Fibroblast of skin of scalp (primary cell): ENCODE results near the gene ABHD15.
A peak's percentile ranks its signal among the peaks of the same experiment; 100 is the strongest.

Experiments
- DNase-seq: peaks from one replicate; pipeline ENCODE4 v3.0.0-alpha.2; 2013

Gene ABHD15

DNA sequence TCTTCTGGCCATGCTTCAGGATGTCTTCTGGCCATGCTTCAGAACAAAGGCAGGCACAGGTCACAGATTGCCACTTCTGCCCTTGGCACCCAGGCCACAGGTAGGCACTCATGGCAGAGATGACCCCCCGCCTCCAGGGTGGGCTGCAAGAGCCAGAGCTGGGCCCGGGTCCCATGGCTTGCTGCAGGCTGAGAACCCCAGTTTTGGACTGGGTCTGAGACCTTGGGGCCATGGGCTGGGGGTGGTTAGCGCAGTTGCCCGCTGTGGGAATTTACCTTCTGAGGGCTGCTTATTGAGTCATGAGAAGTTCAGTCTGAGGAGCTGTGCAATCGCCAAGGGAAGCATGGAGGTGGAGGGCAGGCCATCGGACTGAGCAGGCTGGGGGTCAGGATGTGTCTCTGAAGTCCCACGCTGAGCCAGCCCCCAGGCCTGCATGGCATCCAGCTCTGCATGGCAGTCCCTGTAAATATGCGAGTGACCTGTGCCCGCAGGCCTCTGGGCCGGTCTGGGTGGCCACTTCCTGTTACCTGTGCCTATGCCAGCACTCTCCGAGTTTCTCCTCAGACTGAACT lies 27.8 kb upstream of the ABHD15 start:
- no peak for DNase-seq

DNA sequence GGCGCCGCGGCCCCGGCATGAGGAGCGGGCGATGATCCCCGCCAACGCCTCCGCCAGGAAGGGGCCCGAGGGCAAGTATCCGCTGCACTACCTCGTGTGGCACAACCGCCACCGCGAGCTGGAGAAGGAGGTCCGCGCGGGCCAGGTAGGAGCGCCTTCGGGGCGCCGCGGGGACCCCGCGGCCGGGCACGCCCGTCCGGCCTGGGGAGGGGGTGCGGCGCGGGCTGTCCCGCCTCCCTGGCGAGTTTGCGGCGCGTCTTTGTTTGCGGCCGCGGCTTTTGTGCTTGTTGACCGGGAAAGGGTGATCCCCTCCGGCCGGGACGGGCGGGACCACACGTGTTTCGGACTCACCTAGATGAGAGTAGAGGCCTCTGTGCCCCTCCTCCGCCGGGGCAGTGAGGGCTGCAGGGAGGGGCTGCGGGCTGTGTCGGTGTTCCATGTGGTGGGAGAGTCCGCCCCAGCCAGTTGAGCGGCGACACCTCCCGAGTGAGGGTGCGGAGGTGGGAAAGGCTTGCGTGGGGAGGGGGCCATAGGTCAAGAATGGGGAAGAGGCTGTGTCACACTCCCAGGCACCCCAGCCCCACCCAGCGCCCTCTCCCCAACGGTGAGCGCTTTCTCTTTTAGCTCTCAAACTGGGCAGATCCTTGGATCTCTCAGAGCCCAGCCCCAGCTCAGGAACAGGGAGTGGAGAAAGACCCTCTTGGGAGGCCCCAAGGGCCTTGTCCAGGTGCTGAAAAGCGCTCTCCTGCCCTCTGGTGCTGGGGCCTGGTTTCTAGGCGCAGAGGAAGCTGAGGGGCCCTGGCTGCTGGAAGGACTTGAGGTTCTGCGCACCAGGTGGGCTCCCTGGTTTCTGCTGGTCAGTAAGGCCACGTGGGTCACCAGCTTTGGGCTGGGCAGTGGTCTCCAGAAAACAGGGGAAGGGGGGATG lies 27.0 kb upstream of the ABHD15 start:
- no peak for DNase-seq

- DNase-seq = no peak
Measured at GRCh38 chr17:29592850-29593551, 26.2 kb upstream of the ABHD15 start, which contains the start of gene ANKRD13B. ANKRD13B (plus strand) TSS chr17:29593132; CDS start chr17:29593622, 490 bp downstream.

DNA sequence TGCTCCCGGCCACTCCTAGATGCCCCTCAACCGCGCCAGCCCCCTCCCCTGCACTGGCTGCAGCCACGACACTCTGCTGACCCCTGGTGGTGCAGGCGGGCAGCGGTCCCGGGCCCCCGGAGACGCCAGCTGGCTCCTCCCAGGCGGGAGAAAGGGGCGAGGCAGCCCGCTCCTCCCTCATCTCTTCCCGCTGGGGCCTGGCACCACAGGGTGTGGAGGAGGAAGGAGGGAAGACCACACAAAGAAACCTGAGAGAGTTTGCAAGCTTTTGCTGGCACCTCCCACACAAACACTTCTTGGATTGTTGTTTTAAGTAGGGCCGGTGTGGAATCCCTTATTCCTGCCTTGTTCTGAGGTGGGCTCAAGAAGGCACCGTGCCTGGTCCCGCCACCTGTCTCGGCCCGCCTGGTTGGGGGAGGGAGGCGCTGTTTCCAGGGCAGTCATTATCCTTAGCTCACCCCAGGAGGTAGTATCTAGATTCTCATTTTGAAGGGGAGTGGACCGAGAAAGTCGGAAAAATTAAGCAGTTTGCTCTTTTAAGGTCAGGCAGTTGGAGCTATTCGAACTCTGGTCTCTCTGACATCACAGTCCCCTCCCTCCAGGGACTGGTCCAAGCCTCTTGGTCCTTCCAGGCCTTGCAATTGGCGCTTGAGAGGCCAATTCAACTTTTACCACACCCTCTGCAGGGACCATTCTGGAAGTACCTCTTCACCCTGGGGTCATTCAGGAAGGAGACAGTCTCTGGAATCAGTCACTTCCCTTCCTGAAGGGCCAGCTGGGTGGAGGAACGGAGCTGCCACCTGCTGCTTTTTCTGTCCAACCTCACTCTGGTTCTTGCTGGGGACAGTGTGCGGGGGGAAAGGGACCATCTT lies 25.1 kb upstream of the ABHD15 start:
- peak; percentile 82 for DNase-seq

GRCh38 chr17:29591146-29591736 lies 24.4 kb upstream of the ABHD15 start:
- peak; percentile 67 for DNase-seq

DNA sequence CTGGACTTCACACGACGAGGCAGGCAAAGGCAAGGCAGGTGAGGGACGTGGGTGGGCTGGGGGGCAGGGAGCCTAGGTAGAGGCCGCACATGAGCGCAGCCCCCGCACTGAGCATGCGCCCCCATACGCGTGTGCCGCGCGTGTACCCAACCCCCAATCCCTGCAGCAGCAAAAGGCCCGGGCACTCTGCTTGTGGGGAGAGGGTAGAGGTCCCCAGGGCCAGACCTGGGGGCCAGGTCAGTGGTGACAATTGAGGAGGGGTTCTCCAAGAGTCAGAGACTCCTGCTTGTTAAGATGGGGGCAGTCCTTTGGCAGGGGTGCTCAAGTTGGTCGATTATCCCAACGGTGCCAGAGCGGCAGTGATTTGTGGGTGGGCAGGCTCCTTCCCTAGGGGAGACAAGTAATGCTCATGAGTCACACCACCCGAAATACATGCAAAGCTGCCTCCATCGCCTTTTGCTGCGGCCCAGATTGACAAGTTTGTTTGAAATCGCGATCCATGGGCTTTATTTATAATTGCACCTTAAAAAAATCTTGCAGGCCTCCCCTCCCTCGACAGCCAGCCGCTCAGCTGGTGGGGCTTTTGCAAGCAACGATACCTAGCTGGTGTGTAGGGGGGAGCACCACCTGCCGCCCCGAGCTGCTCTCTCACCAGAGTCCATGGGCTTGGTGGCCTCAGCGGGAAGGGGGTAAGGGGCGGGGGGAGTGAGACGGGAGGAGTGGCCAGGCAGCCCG lies 23.7 kb upstream of the ABHD15 start:
- DNase-seq = peak; percentile 71

GRCh38 chr17:29589524-29590410 lies 22.9 kb upstream of the ABHD15 start, which contains the start of gene GIT1:
GIT1 (minus strand) TSS chr17:29589648; CDS start chr17:29589378, 270 bp downstream.
- DNase-seq = peak; percentile 90

- DNase-seq = no peak
Measured at GRCh38 chr17:29588562-29589411, 21.9 kb upstream of the ABHD15 start.

DNA sequence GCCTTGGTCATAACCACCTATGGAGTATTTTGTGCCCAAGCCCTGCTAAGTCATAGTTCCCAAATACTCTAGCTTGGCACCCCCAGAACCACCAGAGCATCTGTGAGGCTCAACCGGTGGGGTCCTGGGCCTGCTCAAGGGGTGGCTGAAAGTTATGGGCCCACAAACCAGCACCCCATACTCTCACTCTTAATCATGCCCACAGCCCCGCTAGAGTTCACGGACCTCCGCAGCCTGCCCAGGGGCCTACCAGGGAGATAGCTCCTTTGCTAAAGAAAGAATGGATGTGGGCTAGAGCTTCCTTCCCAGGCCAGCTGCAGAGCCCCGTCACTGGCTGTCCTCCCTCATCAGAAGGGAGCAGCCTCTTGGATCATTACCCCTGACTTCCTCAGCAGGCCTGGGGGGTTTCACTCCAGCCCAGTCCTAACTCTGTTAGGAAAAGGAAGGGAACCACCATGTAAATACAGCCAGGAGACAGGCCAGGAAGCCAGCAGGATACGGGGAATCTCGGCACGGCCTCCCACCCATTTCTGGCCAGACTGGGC lies 21.3 kb upstream of the ABHD15 start:
- DNase-seq = no peak

DNA sequence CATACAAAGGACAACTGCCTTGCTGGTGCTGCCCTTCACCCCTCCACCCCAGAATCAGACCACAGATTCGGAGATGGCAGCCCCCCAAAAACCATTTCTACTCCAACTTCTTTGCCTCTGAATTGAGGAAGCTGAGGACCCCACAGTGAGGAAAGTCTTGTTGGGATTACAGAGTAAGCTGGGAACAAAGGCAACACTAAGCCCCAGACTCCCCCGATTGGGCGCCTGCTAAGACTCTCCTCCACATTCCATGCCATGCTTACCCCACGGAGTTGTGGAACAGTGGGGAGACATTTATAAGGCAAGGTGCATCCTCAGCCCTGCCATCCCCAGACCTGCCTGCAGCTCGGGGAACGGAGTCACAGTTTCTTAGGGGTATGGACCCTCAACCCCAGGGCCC lies 20.8 kb upstream of the ABHD15 start:
- DNase-seq = no peak

DNA sequence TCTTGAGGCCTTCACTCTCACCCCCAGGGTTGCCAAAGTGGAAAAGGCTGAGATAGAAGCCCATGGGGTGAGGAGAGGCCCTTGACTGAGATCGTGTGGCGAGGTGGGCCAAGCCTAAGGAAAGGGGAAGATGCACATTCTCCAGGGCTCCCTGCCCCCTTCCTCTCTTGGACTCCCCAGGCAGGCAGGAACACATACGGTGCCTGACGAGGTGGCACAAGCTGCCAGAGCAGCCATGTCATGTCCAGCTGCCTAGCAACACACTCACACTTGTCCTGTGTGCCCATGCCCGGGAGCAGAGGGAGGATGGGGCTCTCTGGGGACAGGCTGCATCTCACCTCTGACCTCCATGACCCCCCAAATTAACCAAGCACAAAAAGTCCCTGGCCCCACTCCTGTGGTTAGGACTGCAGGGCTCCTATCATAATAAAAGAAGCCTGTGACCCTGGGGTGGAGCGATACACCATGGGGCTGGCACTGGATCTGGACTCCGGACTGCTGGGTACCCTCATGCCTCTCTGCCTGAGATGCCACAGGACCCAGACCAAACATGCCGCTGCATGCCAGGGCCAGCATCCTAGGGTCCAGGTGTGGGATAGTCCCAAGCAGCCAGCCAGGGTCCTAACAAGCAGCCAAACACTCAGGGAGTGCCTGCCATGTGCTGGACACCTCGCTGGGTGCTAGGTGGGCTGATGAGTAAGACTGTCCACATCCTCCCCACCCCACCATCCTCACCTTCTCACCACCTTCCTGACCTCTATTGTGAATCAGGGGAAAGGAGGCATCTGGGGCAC lies 20.0 kb upstream of the ABHD15 start:
- no peak for DNase-seq

GRCh38 chr17:29585080-29585751 lies 18.4 kb upstream of the ABHD15 start:
- DNase-seq = no peak

DNA sequence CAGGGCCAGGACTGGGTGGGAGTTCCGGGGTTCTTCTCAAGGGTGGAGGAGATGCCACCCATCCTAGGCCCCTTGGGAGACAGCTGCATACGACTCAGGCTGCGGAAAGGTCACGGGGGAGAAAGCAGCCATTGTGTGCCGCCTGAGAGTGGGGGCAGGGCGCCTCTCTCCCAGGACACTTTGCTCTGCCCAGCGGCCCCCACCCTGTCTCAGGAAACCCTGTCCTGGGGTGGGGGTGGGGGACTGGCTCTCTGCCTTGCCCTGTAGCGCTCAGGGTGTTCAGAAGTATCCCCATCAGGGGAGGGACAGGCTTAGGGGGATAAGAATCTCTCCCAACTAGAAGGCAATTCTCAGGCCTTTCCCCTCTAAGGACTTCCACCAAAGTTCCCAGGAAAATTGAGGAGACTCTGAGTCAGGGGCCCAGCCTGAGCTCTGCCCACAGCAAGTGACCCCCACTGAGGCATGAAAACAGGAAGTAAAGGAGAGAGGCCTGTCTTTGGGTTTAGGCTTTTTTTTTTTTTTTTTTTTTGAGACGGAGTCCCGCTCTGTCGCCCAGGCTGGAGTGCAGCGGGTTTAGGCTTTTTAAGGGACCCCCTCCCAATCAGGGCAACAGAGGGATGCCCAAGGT lies 17.7 kb upstream of the ABHD15 start:
- DNase-seq = no peak

DNA sequence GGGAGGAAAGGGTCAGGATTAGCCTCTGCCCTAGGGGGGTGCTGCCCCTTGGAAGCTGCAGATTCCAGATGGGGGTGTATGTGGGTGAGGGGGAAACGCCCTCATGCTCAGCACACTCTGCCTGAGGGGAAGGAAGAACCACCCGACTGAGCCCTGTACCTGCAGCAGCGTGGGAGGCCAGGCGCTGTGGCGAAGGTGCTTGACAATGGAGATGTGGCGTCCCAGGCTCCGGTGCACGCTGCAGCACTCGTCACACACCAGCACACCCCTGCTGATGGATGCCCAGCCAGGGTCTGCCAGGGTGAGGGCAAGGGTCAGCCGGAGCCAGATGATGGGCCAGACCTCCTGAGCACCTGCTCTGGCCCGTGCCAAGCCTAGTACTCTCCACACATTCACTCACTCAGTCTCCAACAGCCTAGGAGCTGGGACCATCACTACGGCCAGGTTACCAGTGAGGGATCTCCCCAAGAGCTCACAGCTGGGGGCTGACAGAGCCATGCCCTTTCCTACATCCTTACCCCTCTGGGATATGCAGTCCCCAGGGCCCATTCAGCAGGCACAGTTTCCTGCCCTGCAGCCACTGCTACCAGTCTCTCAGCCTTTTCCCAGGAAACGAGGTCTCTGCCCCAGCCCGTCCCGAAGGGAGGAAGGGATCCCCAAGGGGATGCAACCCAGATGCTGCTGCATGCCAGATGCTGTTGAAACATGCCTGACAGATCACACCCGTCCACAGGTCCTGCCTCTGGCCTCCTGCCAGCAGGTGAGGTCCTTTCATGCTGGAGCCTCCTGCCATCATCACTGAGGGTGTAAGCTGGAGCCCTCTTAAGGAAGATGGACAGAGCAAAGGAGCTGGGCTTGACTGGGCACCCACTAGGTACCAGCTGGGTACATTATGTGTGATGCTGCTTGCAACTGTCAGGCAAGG lies 16.7 kb upstream of the ABHD15 start:
- DNase-seq = no peak

DNA sequence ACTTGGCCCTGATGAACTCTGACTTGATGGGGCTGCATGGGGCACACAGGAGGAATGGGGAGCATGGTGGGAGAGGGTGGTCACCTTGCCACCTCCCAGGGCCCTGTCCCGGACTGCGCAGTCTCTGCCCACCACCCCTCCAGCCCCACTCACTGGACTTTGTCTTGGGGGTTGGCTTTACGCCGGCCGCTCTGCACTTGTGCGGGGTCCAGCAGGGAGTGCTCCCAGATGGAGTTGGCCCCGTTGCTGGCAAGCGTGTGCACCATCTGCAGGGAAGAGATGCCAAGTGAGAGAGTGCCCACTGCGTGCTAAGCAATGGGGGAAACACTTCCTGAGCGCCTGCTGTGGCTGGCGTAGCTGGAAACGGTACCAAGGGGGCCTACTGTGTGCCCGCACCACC lies 15.9 kb upstream of the ABHD15 start:
- DNase-seq = no peak
